ENCODE measurements around the gene PIBF1. TPM values are rescaled to one million over a fixed set of nuclear protein-coding genes. Genes with fewer than 3 reads are reported as not detected.

The PIBF1 gene
- total RNA-seq, 4 donors from 2014 or later = 19.4 to 63.8 (median 40.2) TPM

DNA sequence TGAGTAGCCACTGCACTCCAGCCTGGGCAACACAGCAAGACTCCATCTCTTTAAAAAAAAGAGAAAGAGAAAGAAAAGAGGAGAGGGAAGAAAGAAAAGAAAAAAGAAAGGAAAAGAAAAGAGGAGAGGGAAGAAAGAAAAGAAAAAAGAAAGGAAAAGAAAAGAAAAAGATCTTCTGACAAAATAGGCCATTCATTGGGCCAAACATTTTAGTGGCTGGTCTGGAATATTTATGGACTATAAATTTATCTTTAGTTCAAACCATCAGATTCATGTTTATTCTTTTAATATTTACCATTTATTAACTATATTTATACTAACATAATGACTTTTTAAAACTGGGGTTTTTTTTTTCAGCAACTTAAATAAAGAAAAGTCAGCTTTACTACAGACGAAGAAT lies 191.3 kb downstream of the PIBF1 start:
- Histone ChIP-seq H3K27me3 (no peaks in the 10 kb centered on the region), H3K27ac (no peak overlapping the region), H3K4me1 (no peaks in the 10 kb centered on the region), H3K9me3 (no peaks in the 10 kb centered on the region), H3K36me3 (peaks cover 0 to 36% (median 0%) of the 10 kb centered on the region in 3 donors), H3K4me3 (no peak overlapping the region)
- no peak for DNase-seq (ENCODE audit: low spot score in 2 of 2)
- TF ChIP-seq, protein P1, sequence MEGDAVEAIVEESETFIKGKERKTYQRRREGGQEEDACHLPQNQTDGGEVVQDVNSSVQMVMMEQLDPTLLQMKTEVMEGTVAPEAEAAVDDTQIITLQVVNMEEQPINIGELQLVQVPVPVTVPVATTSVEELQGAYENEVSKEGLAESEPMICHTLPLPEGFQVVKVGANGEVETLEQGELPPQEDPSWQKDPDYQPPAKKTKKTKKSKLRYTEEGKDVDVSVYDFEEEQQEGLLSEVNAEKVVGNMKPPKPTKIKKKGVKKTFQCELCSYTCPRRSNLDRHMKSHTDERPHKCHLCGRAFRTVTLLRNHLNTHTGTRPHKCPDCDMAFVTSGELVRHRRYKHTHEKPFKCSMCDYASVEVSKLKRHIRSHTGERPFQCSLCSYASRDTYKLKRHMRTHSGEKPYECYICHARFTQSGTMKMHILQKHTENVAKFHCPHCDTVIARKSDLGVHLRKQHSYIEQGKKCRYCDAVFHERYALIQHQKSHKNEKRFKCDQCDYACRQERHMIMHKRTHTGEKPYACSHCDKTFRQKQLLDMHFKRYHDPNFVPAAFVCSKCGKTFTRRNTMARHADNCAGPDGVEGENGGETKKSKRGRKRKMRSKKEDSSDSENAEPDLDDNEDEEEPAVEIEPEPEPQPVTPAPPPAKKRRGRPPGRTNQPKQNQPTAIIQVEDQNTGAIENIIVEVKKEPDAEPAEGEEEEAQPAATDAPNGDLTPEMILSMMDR (IDR thresholded peaks at IDR 0.05) = no peak
- TF ChIP-seq EP300 (IDR thresholded peaks at IDR 0.05) (no peak), POLR2A (IDR thresholded peaks at IDR 0.05) (no peak)
- WGBS, 2 donors = 96 to 100% methylated on average over 1 of the region's 1 CpG

DNA sequence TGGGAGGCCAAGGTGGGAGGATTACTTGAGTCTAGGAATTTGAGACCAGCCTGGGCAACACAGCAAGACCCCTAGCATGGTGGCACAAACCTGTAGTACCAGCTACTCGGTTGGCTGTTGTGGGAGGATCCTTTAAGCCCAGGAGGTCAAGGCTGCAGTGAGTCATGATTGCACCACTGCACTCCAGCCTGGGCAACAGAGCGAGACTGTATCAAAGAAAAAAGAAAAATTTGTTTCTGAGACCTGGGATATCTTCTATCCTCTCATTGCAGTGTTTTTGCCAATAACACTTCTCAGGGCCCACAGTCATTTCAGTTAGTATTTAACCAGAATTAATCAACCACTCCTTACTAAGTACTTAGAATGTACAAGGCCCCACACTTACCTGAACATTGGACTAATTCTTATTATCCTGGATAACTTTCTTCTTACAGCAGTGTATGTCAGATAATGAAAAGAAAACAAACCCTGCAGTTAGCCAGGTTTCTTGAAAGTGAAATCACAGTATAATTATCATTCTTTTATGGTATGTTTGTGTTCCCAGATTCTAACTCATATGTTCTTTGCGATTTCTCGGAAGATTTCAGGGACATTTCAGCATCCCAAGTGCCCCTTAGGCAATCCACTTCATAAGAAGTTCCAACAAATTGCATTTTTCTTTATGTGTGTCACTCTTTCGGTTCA lies 201.3 kb downstream of the PIBF1 start:
- TF ChIP-seq POLR2A (IDR thresholded peaks at IDR 0.05) = no peak
- TF ChIP-seq, protein P1 (IDR thresholded peaks at IDR 0.05) = no peak
- no peak for TF ChIP-seq EP300 (IDR thresholded peaks at IDR 0.05)
- WGBS, 2 donors = 87 to 89% methylated on average over 5 of the region's 5 CpGs
- no peaks in the 10 kb centered on the region for H3K27me3 ChIP-seq

DNA sequence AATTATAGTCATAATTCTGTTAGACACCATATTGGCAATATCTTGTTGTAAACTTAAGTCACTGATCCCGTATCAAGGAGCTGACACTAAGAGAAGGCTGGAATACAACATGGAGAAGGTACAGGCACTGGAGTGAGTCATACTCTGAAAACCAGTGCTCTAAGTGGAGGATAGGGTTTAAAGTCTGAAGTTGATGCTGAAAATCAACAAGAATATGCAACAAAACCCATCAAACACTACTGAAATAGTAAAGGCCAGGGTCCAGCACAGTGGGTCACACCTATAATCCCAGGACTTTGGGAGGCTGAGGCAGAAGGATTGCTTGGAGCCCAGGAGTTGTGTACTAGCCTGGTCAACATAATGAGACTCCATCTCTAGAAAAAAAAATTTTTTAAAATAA lies 203.7 kb downstream of the PIBF1 start:
- no peaks in the 10 kb centered on the region for H3K9me3 ChIP-seq
- no peak overlapping the region for H3K27ac ChIP-seq
- no peak overlapping the region for H3K4me3 ChIP-seq
- TF ChIP-seq POLR2A (IDR thresholded peaks at IDR 0.05) (no peak), EP300 (IDR thresholded peaks at IDR 0.05) (no peak)
- TF ChIP-seq, protein P1 (IDR thresholded peaks at IDR 0.05) = no peak
- peaks cover 0 to 11% (median 0%) of the 10 kb centered on the region in 3 donors for H3K36me3 ChIP-seq
- no peak for DNase-seq (ENCODE audit: low spot score in 2 of 2)
- H3K4me1 ChIP-seq = no peaks in the 10 kb centered on the region
- H3K27me3 ChIP-seq = no peaks in the 10 kb centered on the region
- 88 to 96% methylated on average over 1 of the region's 1 CpG for WGBS, 2 donors

More for the DNA sequence above, 201.3 kb downstream of the PIBF1 start:
- Histone ChIP-seq H3K9me3 (no peaks in the 10 kb centered on the region), H3K27ac (no peak overlapping the region), H3K4me3 (no peak overlapping the region), H3K4me1 (no peaks in the 10 kb centered on the region), H3K36me3 (no peaks in the 10 kb centered on the region)
- no peak for DNase-seq (ENCODE audit: low spot score in 2 of 2)

DNA sequence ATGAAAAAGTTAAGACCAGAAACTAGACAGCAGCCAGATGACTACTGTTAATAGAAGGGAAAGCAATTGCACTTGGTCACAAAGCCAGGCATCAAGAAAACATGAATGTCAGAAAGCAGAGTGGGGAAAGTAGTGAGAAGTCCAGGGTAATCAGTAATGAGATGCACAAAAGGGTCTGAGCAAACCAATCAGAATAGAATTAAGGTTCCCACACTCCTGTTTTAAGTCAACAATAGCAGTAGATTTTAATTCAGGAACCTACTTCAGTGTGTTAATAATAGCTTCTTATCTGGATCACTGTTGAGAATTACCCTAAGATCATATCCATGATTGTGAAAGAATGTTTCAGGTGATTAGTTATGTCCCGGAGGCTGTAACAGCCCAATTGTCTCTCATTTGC lies 204.3 kb downstream of the PIBF1 start:
- WGBS, 2 donors = 93 to 100% methylated on average over 1 of the region's 1 CpG
- no peak for DNase-seq (ENCODE audit: low spot score in 2 of 2)
- Histone ChIP-seq H3K36me3 (peaks cover 0 to 16% (median 0%) of the 10 kb centered on the region in 3 donors), H3K27ac (no peak overlapping the region), H3K4me3 (no peak overlapping the region), H3K9me3 (no peaks in the 10 kb centered on the region), H3K4me1 (no peaks in the 10 kb centered on the region), H3K27me3 (no peaks in the 10 kb centered on the region)
- TF ChIP-seq, protein P1 (IDR thresholded peaks at IDR 0.05) = no peak
- TF ChIP-seq EP300 (IDR thresholded peaks at IDR 0.05) (no peak), POLR2A (IDR thresholded peaks at IDR 0.05) (no peak)

DNA sequence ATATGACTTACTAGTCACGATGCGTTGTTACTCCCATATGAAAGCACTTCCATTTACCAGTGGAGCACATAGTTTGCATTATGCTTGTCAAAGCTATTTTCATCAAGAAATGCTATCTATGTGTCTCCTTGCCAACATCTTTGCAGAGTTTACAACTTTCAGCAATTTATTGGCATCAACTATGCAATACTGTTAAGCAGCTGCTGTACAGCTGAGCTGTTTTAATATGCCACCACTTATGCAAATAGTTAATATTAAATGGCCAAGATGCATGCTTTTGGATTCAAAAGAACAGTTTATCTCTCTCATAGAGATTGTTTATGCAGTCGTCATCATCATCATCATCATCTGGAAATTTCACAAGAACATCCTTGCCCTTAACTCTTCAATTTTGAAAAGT lies 209.0 kb downstream of the PIBF1 start:
- 92% methylated on average over 3 of the region's 3 CpGs for WGBS, 2 donors
- Histone ChIP-seq H3K36me3 (peaks cover 0 to 16% (median 0%) of the 10 kb centered on the region in 3 donors), H3K9me3 (no peaks in the 10 kb centered on the region), H3K27ac (no peak overlapping the region), H3K4me1 (no peaks in the 10 kb centered on the region), H3K4me3 (no peak overlapping the region), H3K27me3 (no peaks in the 10 kb centered on the region)
- DNase-seq (ENCODE audit: low spot score in 2 of 2) = no peak
- TF ChIP-seq EP300 (IDR thresholded peaks at IDR 0.05) (no peak), POLR2A (IDR thresholded peaks at IDR 0.05) (no peak)

Measured in tibial nerve (tissue), 4 donors.